Measurements from ENCODE around the gene HEBP1.
A peak's percentile ranks its signal among the peaks of the same experiment; 100 is the strongest.
"Not testable (repeated sequence)": the region's sequence is repeated elsewhere in the genome, so short reads cannot be mapped to it uniquely, and the experiment has no call there.

HEBP1 gene, protein sequence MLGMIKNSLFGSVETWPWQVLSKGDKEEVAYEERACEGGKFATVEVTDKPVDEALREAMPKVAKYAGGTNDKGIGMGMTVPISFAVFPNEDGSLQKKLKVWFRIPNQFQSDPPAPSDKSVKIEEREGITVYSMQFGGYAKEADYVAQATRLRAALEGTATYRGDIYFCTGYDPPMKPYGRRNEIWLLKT

DNA sequence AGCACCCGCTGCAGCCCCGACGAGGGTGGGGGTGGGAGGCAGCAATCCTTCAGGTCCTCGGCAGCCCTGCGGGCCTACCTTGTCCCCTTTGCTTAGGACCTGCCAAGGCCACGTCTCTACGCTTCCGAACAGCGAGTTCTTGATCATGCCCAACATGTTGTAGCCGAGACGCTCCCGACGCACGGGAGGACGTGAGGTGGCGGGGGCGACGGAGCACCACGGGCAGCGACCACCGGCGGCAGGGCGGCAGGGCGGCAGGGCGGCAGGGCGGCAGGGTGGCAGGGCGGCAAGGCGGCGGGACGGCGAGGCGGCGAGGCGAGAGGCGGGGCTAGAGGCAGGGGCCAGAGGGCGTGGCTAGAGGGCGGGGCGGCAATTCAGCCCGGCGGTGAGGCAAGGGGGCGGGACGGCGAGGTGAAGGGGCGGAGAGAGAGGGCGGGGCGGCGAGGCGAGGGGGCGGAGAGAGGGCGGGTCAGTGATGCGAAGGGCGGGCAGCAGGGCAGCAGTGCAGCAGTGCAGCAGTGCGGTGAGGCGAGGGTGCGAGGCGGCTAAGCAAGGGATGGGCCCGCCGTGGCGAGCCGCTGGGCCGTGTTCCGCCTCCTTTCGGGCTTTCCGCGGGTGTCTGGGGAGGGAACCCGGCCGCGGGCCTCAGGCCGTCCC, at the start of gene HEBP1:
Gene HEBP1 (minus strand): TSS at position 307 of the 657 bp plus-strand sequence. CDS start 151 bp downstream, at position 156.
- no peak for FAIRE-seq
- DNase-seq (ENCODE audit: insufficient read length, low spot score) = peak; percentile 89
- TF ChIP-seq POLR2A (IDR thresholded peaks at IDR 0.05; ENCODE audit: low read depth, low read length) = peak; percentile 98

DNA sequence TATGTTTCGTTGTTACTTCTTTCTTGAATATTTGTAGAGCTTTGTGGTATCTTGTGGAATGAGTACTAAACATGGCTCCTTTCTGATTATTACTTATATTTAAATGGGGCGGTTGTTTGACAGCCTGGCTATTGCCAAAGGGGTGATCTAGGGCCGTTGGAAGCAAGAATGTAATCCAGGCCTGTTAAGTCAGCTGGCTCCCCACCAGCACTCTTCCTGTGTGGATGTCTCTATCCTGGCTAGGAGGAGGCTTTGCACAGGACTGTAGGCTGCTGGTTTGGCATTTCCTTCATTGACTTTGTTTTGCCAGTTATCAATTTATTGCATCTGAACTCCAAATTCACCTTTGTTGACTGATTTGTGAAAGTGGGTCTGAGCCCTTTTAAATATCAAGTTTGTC, 49.8 kb upstream of the HEBP1 start:
- FAIRE-seq = no peak
- DNase-seq (ENCODE audit: insufficient read length, low spot score) = no peak
- no peak for TF ChIP-seq POLR2A (IDR thresholded peaks at IDR 0.05; ENCODE audit: low read depth, low read length)

DNA sequence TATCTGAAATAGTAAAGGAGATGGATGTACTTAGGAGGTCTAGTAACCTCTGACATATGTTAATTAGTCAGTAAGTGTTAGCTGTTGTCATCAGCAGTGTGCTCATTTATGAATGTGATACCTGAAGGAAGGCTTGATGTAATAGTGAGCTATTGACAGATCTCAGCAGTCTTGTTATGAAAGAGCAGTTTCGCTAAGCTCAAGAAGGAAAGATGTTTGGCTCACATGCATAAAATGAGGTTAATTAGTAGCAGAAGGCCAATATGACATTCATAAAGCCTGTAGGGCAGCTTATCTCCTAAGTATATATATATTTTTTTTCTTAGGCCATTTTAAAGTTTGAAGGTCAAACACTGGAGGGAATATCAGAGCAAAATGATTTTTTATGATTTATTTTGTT, 46.9 kb upstream of the HEBP1 start:
- no peak for TF ChIP-seq POLR2A (IDR thresholded peaks at IDR 0.05; ENCODE audit: low read depth, low read length)
- no peak for DNase-seq (ENCODE audit: insufficient read length, low spot score)
- no peak for FAIRE-seq

DNA sequence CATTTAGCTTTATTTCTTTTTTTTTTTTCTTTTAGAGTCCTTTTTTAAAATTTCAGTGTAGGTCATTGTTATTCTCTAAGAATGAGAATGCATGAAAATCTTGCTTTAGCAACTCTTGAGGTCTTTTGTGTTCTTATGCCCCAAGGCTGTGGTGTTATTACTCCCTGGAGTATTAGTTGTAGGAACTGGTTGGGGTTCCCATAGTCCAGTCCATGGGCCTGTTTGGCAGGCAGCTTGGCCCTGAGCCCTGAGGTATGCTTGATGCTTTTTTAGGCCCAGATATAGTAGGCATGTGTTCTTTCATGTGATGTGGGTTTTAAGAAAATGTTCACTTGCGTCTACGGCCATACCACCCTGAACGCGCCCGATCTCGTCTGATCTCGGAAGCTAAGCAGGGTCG, 45.8 kb upstream of the HEBP1 start:
- no peak for TF ChIP-seq POLR2A (IDR thresholded peaks at IDR 0.05; ENCODE audit: low read depth, low read length)
- no peak for DNase-seq (ENCODE audit: insufficient read length, low spot score)
- FAIRE-seq = no peak

DNA sequence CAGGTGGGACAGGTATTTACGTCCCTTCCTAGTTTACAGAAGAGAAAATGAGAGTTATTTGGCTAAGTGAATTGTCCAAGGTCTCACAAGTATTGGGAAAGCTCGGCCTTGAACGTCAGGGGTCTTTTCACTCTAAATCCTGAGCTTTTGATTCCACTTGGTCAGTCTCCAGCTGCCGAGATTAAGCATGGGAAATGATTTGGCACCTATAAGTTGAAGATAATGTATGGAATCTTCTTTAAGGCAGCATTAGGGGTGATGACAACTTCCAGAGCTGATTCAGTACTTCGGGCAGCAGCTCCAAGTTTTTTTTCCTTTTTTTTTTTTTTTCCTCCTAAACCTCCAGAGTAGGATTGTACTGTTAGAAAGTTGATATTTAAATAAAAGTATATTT, 44.8 kb upstream of the HEBP1 start:
- FAIRE-seq (no peak), DNase-seq (ENCODE audit: insufficient read length, low spot score) (peak; percentile 12)
- no peak for TF ChIP-seq POLR2A (IDR thresholded peaks at IDR 0.05; ENCODE audit: low read depth, low read length)

DNA sequence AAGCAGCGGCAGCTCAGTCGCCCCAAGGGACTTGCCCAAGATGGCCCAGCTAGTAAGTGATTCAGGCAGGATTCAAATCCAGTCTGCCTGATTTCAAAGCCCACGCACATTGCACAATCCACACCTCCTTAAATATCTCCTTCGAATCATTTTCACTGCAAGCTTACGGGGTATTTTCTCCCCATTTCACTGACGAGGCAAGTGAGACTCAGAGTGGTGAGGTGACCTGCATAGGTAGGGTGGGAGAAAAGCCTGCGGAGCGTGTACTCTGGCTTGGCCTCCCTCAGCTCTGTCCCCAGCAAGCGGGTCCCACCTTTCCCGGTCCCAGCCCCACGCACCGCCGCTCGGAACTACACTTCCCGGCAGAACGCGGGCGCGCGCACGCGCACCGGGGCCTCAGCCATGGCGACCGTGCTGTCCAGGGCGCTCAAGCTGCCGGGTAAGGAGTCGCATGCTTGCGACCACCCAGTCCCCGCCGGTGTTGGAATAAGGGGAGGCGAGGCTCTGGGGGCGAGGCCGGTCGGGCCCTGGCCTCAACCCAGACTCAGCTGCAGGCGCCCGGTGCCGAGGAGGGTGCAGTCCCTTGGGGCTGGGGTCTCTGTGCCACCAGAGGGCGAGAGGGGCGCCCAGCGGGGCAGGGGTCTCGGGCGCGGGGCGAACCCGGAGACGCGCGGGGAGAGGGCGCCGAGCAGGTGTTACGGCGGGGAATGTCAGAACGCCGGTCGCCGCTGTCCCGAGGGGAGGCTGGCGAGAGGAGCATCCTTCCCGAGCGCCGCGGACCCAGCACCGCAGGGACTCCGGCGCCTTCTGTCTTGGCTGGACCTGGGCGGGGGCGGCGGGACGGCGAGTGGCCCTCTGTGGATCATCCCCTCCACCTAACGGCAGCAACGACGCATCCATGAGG, 44.2 kb upstream of the HEBP1 start, which contains the start of gene FAM234B:
Gene FAM234B (plus strand): TSS at position 380 of the 904 bp plus-strand sequence. CDS start 23 bp downstream, at position 403.
- TF ChIP-seq POLR2A (IDR thresholded peaks at IDR 0.05; ENCODE audit: low read depth, low read length) = peak; percentile 62
- DNase-seq (ENCODE audit: insufficient read length, low spot score) (peak; percentile 85), FAIRE-seq (no peak)

DNA sequence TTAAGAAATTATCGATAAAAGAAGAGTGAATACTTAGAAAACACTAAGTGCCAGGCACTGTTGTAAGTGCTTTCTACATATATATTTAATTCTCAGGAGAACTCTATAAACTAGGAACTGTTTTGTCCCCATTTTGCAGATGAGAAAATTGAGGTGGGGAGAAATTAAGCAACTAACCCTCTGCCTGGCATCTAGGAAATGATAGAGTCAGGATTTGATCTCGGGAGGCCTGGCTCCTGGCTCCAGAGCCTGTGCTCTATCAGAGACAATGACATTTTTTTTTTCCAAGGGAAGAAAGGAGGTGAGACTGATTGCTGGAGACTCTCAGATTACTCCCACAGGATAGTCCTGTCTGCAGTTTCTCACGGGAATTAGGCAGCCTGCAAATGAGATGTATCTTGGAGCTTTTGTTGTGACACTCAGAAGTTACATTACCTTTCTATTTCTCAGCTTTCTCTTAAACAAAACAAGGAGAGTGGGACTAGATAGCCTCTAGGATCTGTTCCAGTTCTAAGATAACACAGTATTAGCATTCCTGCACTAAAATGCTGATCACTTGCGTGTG, 42.7 kb upstream of the HEBP1 start:
- TF ChIP-seq POLR2A (IDR thresholded peaks at IDR 0.05; ENCODE audit: low read depth, low read length) = no peak
- DNase-seq (ENCODE audit: insufficient read length, low spot score) = no peak
- no peak for FAIRE-seq

DNA sequence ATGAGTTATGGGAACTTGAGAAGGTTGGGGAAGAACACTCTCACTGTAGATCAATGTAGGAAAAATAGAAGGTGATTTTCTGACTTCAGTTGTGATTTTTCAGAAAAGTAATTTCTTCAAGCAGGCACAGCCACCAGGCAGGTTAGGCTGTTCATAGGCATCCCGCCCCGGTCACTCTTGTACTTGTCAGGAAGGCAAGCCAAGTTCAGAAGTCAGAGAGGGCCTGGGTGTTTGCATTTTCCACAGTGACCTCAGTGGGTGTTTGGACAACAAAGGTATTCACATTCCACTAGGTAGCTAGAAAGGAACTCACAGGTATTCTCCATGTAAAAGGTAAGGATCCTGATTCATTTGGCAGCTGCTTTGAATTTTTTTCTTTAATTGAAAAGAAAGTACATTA, 41.2 kb upstream of the HEBP1 start:
- no peak for FAIRE-seq
- TF ChIP-seq POLR2A (IDR thresholded peaks at IDR 0.05; ENCODE audit: low read depth, low read length) = no peak

DNA sequence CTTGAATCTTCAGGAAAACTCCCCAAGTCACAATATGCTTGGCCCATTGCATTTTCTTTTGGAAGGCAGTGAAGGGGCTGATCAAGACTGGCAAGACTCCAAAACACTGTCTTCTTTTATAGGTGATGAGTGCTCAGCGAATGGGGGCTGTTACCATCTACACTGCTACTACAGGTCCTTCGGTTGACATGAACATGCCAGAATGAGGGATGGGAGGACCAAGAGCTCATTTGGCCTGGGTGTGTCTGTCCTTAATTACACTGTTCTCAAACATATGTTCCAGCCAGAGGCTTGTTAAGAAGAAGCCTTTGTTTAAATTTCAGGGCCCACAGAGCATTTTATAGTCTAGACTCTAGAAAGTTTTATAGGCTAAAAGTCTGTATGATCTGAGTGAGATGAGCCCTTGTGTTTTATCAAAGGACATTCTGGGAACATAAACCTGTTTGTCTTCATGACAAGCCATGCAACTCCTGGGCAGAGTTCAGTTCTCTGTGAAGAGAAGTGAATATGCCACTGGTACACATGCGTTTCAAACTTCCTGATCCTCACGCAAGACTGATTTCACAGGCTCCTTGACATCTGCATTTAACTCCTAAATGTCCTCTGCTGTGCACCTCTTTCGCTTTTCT, 39.4 kb upstream of the HEBP1 start:
- no peak for FAIRE-seq

More for the DNA sequence above, 41.2 kb upstream of the HEBP1 start:
- DNase-seq (ENCODE audit: insufficient read length, low spot score) = no peak

DNA sequence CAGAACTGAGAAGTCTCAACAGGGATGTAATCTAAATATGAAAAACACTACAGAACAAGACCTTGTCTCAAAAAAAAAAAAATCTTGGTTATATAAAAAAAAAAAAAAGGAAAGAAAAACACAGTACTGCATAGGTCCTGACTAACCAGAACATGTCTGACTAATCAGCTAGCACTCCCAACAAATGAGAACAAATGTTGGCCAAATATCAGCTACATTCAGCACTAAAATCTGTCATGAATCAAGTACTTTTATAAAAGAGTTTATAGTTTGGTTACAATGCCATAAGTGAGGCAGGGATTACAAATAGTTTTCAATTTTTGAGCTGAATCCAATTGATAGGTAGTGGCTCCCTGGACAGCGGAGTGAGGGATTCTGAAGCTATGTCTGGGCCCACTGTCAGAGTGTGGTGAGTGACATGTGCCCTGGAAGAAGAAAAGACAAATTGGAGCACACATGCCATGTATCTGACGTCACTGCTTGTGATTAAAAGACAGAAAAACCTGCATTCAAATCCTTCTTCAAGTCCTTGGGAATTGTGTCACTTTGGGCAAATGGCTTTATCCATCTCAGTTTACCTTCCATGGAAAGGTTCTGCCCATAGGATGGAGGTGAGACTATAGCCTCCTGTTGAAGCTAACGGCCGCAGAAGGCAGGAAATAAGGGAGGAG, 38.6 kb upstream of the HEBP1 start:
- TF ChIP-seq POLR2A (IDR thresholded peaks at IDR 0.05; ENCODE audit: low read depth, low read length) = no peak
- FAIRE-seq = no peak
- DNase-seq (ENCODE audit: insufficient read length, low spot score) = no peak

More for the DNA sequence above, 39.4 kb upstream of the HEBP1 start:
- TF ChIP-seq POLR2A (IDR thresholded peaks at IDR 0.05; ENCODE audit: low read depth, low read length) = no peak
- DNase-seq (ENCODE audit: insufficient read length, low spot score) = no peak

DNA sequence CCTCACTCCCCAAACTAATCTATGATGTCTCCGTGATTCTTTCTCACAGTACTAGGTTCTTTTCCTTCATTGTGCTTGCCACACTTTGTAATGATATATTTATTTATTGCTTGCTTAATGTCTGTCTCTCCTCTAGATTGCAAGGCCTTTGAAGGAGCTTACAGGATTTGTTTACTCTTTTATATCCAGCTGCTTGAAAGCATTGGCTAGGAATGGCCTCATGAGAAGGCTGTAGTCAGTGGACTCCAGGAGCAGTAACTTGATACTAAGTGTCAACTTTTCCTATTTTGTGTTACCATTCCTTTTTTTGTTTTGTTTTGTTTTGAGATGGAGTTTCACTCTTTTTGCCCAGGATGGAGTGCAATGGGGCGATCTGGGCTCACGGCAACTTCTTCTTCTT, 36.8 kb upstream of the HEBP1 start:
- no peak for DNase-seq (ENCODE audit: insufficient read length, low spot score)
- FAIRE-seq = no peak
- no peak for TF ChIP-seq POLR2A (IDR thresholded peaks at IDR 0.05; ENCODE audit: low read depth, low read length)

DNA sequence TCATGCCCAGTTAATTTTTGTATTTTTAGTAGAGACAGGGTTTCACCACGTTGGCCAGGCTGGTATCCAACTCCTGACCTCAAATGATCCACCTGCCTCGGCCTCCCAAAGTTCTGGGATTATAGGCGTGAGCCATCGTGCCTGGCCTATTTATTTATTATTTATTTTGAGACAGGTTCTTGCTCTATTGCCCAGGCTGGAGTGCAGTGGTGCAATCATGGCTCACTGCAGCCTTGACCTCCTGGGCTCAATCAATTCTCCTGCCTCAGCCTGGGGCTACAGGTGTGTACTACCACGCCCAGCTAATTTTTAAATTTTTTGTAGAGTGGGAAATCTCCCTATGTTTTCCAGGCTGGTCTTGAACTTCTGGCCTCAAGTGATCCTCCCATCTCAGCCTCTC, 35.3 kb upstream of the HEBP1 start:
- FAIRE-seq; DNase-seq (ENCODE audit: insufficient read length, low spot score): not testable (repeated sequence)

DNA sequence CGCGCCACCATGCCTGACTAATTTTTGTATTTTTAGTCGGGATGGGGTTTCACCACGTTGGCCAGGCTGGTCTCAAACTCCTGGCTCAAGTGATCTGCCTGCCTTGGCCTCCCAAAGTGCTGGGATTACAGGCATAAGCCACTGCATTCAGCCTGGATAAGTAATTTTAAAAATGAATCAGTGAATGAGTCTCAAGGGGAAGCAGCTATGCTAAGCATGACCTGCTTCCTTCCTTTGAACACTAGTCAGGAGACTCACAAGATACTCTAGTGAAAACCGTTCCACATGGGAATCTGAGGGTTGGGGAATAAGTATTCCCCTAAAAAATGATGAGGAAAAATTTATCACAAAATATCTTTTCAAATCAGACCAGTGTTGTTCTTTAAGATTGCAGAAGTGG, 33.4 kb upstream of the HEBP1 start:
- FAIRE-seq = no peak

More for the DNA sequence above, 33.4 kb upstream of the HEBP1 start:
- no peak for DNase-seq (ENCODE audit: insufficient read length, low spot score)
- no peak for TF ChIP-seq POLR2A (IDR thresholded peaks at IDR 0.05; ENCODE audit: low read depth, low read length)
